IMR-90 (cell line): Measurements from ENCODE around the gene TNKS2. TPM values are rescaled to one million over a fixed set of nuclear protein-coding genes. Genes with fewer than 3 reads are reported as not detected.

Experiments
- ATAC-seq: fragments of 200-7000 bp; cut with Tn5 transposase; 2 replicates; pipeline ENCODE4 v1.9.1; 2020; ENCODE audit warnings: low read depth, mild to moderate bottlenecking, moderate library complexity
- Bru-seq: library from RNA; stranded (reverse); fragments of 400-500 nt; gene quantifications from one replicate; lab custom pipeline; 2021; lab: Mats Ljungman, UMichigan
- BruChase-seq, 2 experiments: library from RNA; stranded (reverse); fragments of 400-500 nt; gene quantifications; one replicate each; lab custom pipeline; 2021; lab: Mats Ljungman, UMichigan
- BruUV-seq: library from RNA; stranded (reverse); fragments of 400-500 nt; replicated peaks from 2 replicates; lab custom pipeline; 2021; lab: Mats Ljungman, UMichigan
- CTCF ChIA-PET: fragments of 300-600 bp; formaldehyde crosslinking; extraction: SDS; loops from one replicate; lab custom pipeline; 2021; ENCODE audit warnings: antibody characterized with exemption; lab: Yijun Ruan, JAX
- POLR2A ChIA-PET: fragments of 300-600 bp; sonication (Branson Sonifier 250); formaldehyde crosslinking; loops from one replicate; lab custom pipeline; 2022; ENCODE audit warnings: antibody characterized with exemption; ENCODE audit not compliant: unreplicated experiment; lab: Charles Lee
- DNase-seq: peaks from one replicate; pipeline ENCODE4 v3.0.0; 2013
- H2AFZ ChIP-seq: replicated peaks from 2 replicates; pipeline ENCODE3; 2013; ENCODE audit warnings: low read length, mild to moderate bottlenecking; ENCODE audit not compliant: poor library complexity
- H2AK5ac ChIP-seq: 2 replicates; pipeline ENCODE4 v1.6.1; 2013; ENCODE audit warnings: low read depth, low read length, inconsistent platforms
- H2AK9ac ChIP-seq: replicated peaks from 2 replicates; pipeline ENCODE3; 2013; ENCODE audit warnings: mild to moderate bottlenecking, low read depth, low read length, moderate library complexity; ENCODE audit not compliant: poor library complexity
- H2BK120ac ChIP-seq: 2 replicates; pipeline ENCODE4 v1.6.1; 2013; ENCODE audit warnings: low read depth, low read length, inconsistent platforms
- H2BK15ac ChIP-seq: 3 replicates; pipeline ENCODE4 v1.6.1; 2013; ENCODE audit warnings: low read depth, low read length, inconsistent platforms
- H2BK20ac ChIP-seq: 2 replicates; pipeline ENCODE4 v1.6.1; 2013; ENCODE audit warnings: low read depth, mild to moderate bottlenecking, inconsistent platforms, low read length, moderate library complexity
- H2BK5ac ChIP-seq: 2 replicates; pipeline ENCODE4 v1.6.1; 2013; ENCODE audit warnings: mild to moderate bottlenecking, low read depth, low read length, inconsistent platforms; ENCODE audit not compliant: poor library complexity, severe bottlenecking
- H3K14ac ChIP-seq: replicated peaks from 2 replicates; pipeline ENCODE4 v1.6.1; 2013; ENCODE audit warnings: low read depth, low read length, inconsistent platforms
- H3K18ac ChIP-seq: 2 replicates; pipeline ENCODE4 v1.6.1; 2013; ENCODE audit warnings: low read depth, low read length, control low read depth
- H3K23ac ChIP-seq: 2 replicates; pipeline ENCODE4 v1.6.1; 2013; ENCODE audit warnings: low read depth, low read length, inconsistent platforms
- H3K27ac ChIP-seq: 2 replicates; pipeline ENCODE4 v1.5.1; 2013; ENCODE audit warnings: mild to moderate bottlenecking, control low read depth, low read length; ENCODE audit not compliant: insufficient read depth
- H3K27me3 ChIP-seq: 2 replicates; pipeline ENCODE4 v1.6.1; 2013; ENCODE audit warnings: low read length; ENCODE audit not compliant: control insufficient read depth, insufficient read depth
- H3K36me3 ChIP-seq: 2 replicates; pipeline ENCODE4 v1.6.1; 2013; ENCODE audit warnings: low read length, mixed read lengths; ENCODE audit not compliant: control insufficient read depth, insufficient read depth
- H3K4ac ChIP-seq: 2 replicates; pipeline ENCODE4 v1.6.1; 2013; ENCODE audit warnings: low read depth, low read length, inconsistent platforms
- H3K4me1 ChIP-seq: 2 replicates; pipeline ENCODE4 v1.6.1; 2013; ENCODE audit warnings: low read length, mixed read lengths; ENCODE audit not compliant: control insufficient read depth, insufficient read depth
- H3K4me2 ChIP-seq: 2 replicates; pipeline ENCODE4 v1.6.1; 2013; ENCODE audit warnings: low read depth, mild to moderate bottlenecking, control low read depth, low read length, moderate library complexity
- H3K4me3 ChIP-seq: 2 replicates; pipeline ENCODE4 v1.5.1; 2013; ENCODE audit warnings: low read depth, mild to moderate bottlenecking, control low read depth, low read length, moderate library complexity; ENCODE audit not compliant: insufficient read depth
- H3K56ac ChIP-seq: 2 replicates; pipeline ENCODE4 v1.6.1; 2013; ENCODE audit warnings: low read length, inconsistent platforms; ENCODE audit not compliant: insufficient read depth; ENCODE audit errors: extremely low read depth
- H3K79me1 ChIP-seq, 2 experiments: 2 replicates each; pipeline ENCODE4 v1.6.1; 2013; ENCODE audit warnings: low read length in 2 of 2, inconsistent platforms in 1 of 2, low read depth in 1 of 2
- H3K9ac ChIP-seq: 2 replicates; pipeline ENCODE4 v1.6.1; 2013; ENCODE audit warnings: low read depth, low read length, control low read depth
- H3K9me1 ChIP-seq: 2 replicates; pipeline ENCODE4 v1.6.1; 2013; ENCODE audit warnings: low read length, inconsistent platforms; ENCODE audit not compliant: insufficient read depth
- H3K9me3 ChIP-seq: 2 replicates; pipeline ENCODE4 v1.6.1; 2013; ENCODE audit warnings: low read length; ENCODE audit not compliant: control insufficient read depth, insufficient read depth
- H4K20me1 ChIP-seq: 2 replicates; pipeline ENCODE4 v1.6.1; 2013; ENCODE audit warnings: low read length, inconsistent platforms; ENCODE audit not compliant: insufficient read depth
- H4K5ac ChIP-seq: 2 replicates; pipeline ENCODE4 v1.6.1; 2013; ENCODE audit warnings: mild to moderate bottlenecking, low read depth, low read length, control low read depth
- H4K8ac ChIP-seq, 2 experiments: 2 replicates each; pipeline ENCODE4 v1.6.1; 2013; ENCODE audit warnings: low read depth in 2 of 2, low read length in 2 of 2, control low read depth in 1 of 2, inconsistent platforms in 1 of 2
- H4K91ac ChIP-seq: 2 replicates; pipeline ENCODE4 v1.6.1; 2013; ENCODE audit warnings: low read depth, low read length, inconsistent platforms; ENCODE audit not compliant: insufficient read depth
- CEBPB ChIP-seq: IDR thresholded peaks from 2 replicates; pipeline ENCODE4 v1.6.1; 2012; ENCODE audit warnings: low read depth, low read length, improper control_type of control experiment
- CHD1 ChIP-seq: IDR thresholded peaks from 2 replicates; pipeline ENCODE4 v1.6.1; 2012; ENCODE audit warnings: low read depth, low read length, improper control_type of control experiment
- ELK1 ChIP-seq: fragments of 150-350 bp; IDR thresholded peaks from 2 replicates; pipeline ENCODE4 v1.6.1; 2016; ENCODE audit warnings: low read depth, mild to moderate bottlenecking, low read length, moderate library complexity, borderline replicate concordance
- FOS ChIP-seq: fragments of 150-350 bp; IDR thresholded peaks from 2 replicates; pipeline ENCODE4 v1.6.1; 2016; ENCODE audit warnings: low read depth, low read length
- MAZ ChIP-seq: IDR thresholded peaks from 2 replicates; pipeline ENCODE4 v1.6.1; 2012; ENCODE audit warnings: low read depth, mild to moderate bottlenecking, low read length, improper control_type of control experiment, moderate library complexity, borderline replicate concordance
- POLR2A ChIP-seq: IDR thresholded peaks from 2 replicates; pipeline ENCODE4 v1.6.1; 2012; ENCODE audit warnings: mild to moderate bottlenecking, low read depth, low read length
- RFX5 ChIP-seq: IDR thresholded peaks from 2 replicates; pipeline ENCODE4 v1.8.0; 2012; ENCODE audit warnings: low read depth, mild to moderate bottlenecking, low read length, moderate library complexity
- SMC3 ChIP-seq: fragments of 150-350 bp; IDR thresholded peaks from 2 replicates; pipeline ENCODE4 v1.6.1; 2016; ENCODE audit warnings: low read depth, mild to moderate bottlenecking, antibody characterized with exemption, low read length, moderate library complexity
- USF2 ChIP-seq: fragments of 150-350 bp; IDR thresholded peaks from 2 replicates; pipeline ENCODE4 v1.6.1; 2017; ENCODE audit warnings: mild to moderate bottlenecking, antibody characterized with exemption, low read length, low read depth
- WGBS, 2 experiments: methylation state at CpG; one replicate each; pipeline versions ENCODE4 v1.1.5 to v1.1.7; 2013; ENCODE audit warnings: missing lambda C conversion rate in 2 of 2; ENCODE audit not compliant: insufficient read length in 1 of 2; ENCODE audit errors: extremely low coverage in 2 of 2; 5-methylcytosine and 5-hydroxymethylcytosine counted together
- dilution Hi-C: fragments of 300-500 bp; cut with HindIII; formaldehyde crosslinking; loops from one replicate; pipeline ENCODE4 v1.14.3; 2018; ENCODE audit warnings: low sequenced_read_pairs; ENCODE audit not compliant: unreplicated experiment
- in situ Hi-C: fragments of 300-500 bp; cut with MboI; formaldehyde crosslinking; loops from 3 replicates; pipeline ENCODE4 v1.14.3; 2019; ENCODE audit warnings: low sequenced_read_pairs, inconsistent platforms, mixed read lengths
- intact Hi-C: fragments of 100-400 bp; cut with micrococcal nuclease; formaldehyde crosslinking; loops from 2 replicates; pipeline ENCODE4 v1.10.0; 2022
- long read RNA-seq: library from polyadenylated mRNA; unstranded; transcript quantifications from one replicate; pipeline ENCODE4 v2.0.0, GENCODE V29; 2021; ENCODE audit not compliant: unreplicated experiment
- polyA plus RNA-seq, 3 experiments: library from polyadenylated mRNA; depleted of rRNA; stranded (reverse); fragments of >200 nt; gene quantifications; 2 replicates each; pipeline ENCODE4 v1.2.3, GENCODE V29; 2012; ENCODE audit warnings: low replicate concordance in 1 of 3
- total RNA-seq: library from RNA; depleted of rRNA; stranded (reverse); fragments of >200 nt; gene quantifications from 2 replicates; pipeline ENCODE4 v1.2.3, GENCODE V29; 2012; rRNA removed
- TF ChIP-seq, protein P1 (sequence below): conservative IDR thresholded peaks from 2 replicates; pipeline ENCODE4 v1.5.1; 2012; ENCODE audit warnings: mild to moderate bottlenecking, low read depth, low read length, improper control_type of control experiment

TNKS2 gene
- total RNA-seq = 41.4 and 49.4 TPM in 2 replicates
- 13.3 and 17.0 TPM in 2 replicates for polyA plus RNA-seq (2012; rRNA removed)
- 3.5 and 4.6 TPM in 2 replicates for polyA plus RNA-seq (2012; cell fraction: cytosol; rRNA removed)
- 4.7 and 22.3 TPM in 2 replicates for polyA plus RNA-seq (2012; cell fraction: nucleus; rRNA removed; ENCODE audit: low replicate concordance)
- percentile 89 among the genes with signal in this experiment for Bru-seq, nascent RNA
- BruChase-seq, experiment 1, labeled RNA remaining after a 6-hour chase = percentile 89 among the genes with signal in this experiment
- percentile 90 among the genes with signal in this experiment for BruChase-seq, experiment 2, labeled RNA remaining after a 2-hour chase
- long read RNA-seq, full-length matches to known transcripts = 36 of 65 reads
- long read RNA-seq, partial matches to known transcripts = 18 of 65 reads
- long read RNA-seq, other reads (novel, unspliced or antisense) = 11 of 65 reads

DNA sequence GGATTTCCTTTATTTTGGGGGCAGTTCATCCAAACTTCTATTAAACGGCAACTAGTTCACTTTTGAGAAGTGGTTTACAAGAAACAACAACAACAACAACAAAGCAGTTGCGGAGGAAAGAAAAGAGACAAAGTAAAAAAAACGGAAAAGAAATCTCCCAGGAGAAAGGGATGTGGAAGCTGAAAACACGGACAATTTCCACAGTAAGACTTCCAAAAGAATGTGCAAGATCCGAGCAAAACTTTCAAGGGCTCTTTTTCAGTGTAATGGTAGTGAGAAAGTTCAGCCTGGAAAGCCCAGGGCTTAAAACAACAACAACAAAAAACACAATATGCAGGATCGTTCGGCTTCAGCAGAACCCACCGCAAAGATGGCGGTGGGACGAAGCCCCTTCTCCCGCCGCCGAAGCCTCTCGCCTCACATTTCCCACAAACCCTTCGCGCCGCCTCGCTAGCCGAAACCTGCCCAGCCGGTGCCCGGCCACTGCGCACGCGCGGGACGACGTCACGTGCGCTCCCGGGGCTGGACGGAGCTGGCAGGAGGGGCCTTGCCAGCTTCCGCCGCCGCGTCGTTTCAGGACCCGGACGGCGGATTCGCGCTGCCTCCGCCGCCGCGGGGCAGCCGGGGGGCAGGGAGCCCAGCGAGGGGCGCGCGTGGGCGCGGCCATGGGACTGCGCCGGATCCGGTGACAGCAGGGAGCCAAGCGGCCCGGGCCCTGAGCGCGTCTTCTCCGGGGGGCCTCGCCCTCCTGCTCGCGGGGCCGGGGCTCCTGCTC, at the start of gene TNKS2:
Gene TNKS2, plus strand, starts transcription at position 553 of the 775 bp plus-strand sequence. CDS start 265 bp downstream, outside the sequence.
- Histone ChIP-seq H3K27ac (peak within 1 kb of the TSS; percentile 95), H3K14ac (peak within 1 kb of the TSS; percentile 99), H3K23ac (peak within 1 kb of the TSS; percentile 98), H3K9me3 (no peaks in the 10 kb centered on the region), H3K79me1 (peaks cover 8 to 37% of the 10 kb centered on the region in 2 experiments; a peak in 2 of 4 replicates), H3K56ac (peak within 1 kb of the TSS; percentile 100), H2BK120ac (peak within 1 kb of the TSS; percentile 87), H4K91ac (peak within 1 kb of the TSS; percentile 90), H2BK5ac (peak within 1 kb of the TSS; percentile 97), H2BK20ac (peak within 1 kb of the TSS; percentile 76; the same call in 1 of the 2 replicates), H4K8ac (peak within 1 kb of the TSS; percentile 96 to 99), H2BK15ac (peak within 1 kb of the TSS; percentile 41; the same call in 1 of the 3 replicates), H3K4me1 (0 out of 2 replicates have a peak, but pooled peaks cover 2% of the 10 kb centered on the region), H3K9me1 (no peaks in the 10 kb centered on the region), H3K4me3 (peak within 1 kb of the TSS; percentile 92), H2AK9ac (peak within 1 kb of the TSS; percentile 85), H2AK5ac (peak within 1 kb of the TSS; percentile 44; the same call in 1 of the 2 replicates), H3K36me3 (peaks cover 2% of the 10 kb centered on the region), H3K27me3 (no peaks in the 10 kb centered on the region), H4K20me1 (peaks cover 26% of the 10 kb centered on the region; the same call in 1 of the 2 replicates), H4K5ac (peak within 1 kb of the TSS; percentile 99), H3K4ac (peak within 1 kb of the TSS; percentile 92), H3K4me2 (peak within 1 kb of the TSS; percentile 98), H3K18ac (peak within 1 kb of the TSS; percentile 98), H2AFZ (peak within 1 kb of the TSS; percentile 84), H3K9ac (peak within 1 kb of the TSS; percentile 96)
- in situ Hi-C loops (no loop called here), dilution Hi-C loops (no loop called here), intact Hi-C loops (loop anchor here (5.0 kb wide), 2 partner anchors 41 to 166 kb away; partner anchors contain the start of gene PPP1R3C)
- DNase-seq = peak; percentile 91
- ChIA-PET POLR2A (interaction anchor here (0.5 to 1.0 kb wide), 3 partner anchors 16 to 443 kb away, joined by 3 to 5 read pairs (median 4); no protein-coding TSS in a partner anchor), CTCF (interaction anchor here (0.6 kb wide), 1 partner anchor 918 kb away, joined by 8 read pairs; no protein-coding TSS in a partner anchor)
- peak; percentile 94 for ATAC-seq
- no TSS peak for BruUV-seq
- 0% methylated on average over 8 of the region's 64 CpGs; no CpG with 5 or more reads in 1 of the 2 experiments for WGBS, 2 experiments
- TF ChIP-seq FOS (no peak), MAZ (peak; percentile 65; the same call in 1 of the 2 replicates), ELK1 (no peak), RFX5 (0 out of 2 replicates have a peak, but pooled peaks have one; percentile 10), CHD1 (no peak), SMC3 (no peak), USF2 (peak; percentile 98), POLR2A (peak; percentile 86), CEBPB (no peak)
- TF ChIP-seq, protein P1, sequence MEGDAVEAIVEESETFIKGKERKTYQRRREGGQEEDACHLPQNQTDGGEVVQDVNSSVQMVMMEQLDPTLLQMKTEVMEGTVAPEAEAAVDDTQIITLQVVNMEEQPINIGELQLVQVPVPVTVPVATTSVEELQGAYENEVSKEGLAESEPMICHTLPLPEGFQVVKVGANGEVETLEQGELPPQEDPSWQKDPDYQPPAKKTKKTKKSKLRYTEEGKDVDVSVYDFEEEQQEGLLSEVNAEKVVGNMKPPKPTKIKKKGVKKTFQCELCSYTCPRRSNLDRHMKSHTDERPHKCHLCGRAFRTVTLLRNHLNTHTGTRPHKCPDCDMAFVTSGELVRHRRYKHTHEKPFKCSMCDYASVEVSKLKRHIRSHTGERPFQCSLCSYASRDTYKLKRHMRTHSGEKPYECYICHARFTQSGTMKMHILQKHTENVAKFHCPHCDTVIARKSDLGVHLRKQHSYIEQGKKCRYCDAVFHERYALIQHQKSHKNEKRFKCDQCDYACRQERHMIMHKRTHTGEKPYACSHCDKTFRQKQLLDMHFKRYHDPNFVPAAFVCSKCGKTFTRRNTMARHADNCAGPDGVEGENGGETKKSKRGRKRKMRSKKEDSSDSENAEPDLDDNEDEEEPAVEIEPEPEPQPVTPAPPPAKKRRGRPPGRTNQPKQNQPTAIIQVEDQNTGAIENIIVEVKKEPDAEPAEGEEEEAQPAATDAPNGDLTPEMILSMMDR = no peak
